ENCODE measurements around the gene JUND.

JUND gene

DNA sequence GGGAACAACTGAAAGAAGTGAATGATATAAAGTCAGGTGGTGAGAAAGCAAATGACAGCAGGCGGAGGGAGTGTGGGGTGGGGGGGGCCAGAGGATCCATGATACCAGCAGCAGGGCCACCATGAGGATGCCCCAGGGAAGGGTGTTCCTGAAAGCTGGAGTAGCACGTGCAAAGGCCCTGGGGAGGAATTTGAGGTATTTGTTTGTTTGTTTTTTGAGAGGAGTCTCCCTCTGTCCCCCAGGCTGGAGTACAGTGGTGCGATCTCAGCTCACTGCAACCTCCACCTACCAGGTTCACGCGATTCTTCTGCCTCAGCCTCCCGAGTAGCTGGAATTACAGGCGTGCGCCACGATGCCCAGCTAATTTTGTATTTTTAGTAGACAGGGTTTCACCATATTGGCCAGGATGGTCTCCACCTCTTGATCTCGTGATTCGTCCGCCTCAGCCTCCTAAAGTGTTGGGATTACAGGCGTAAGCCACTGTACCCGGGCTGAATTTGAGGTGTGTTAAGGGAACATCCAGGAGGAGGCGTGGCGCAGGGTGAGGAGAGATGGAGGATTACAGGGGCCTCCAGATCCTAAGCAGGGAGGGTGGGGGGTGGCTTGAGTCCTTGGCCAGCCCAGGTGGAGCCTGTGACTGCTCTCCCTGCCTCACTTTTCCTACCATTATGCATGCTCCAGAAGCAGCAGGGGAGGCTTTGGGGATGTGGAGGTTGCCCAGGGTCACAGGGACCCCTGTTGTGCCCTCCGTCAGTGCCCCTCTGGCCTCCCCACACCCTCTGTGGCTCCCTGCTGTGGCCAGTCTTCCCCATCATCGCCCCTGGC is 12.4 kb upstream of the JUND start:
- H3K4me3 ChIP-seq (ENCODE audit: low read depth, low read length): peak overlapping the region; percentile 69
- DNase-seq (ENCODE audit: low read depth): no peak
- TF ChIP-seq, protein P1, sequence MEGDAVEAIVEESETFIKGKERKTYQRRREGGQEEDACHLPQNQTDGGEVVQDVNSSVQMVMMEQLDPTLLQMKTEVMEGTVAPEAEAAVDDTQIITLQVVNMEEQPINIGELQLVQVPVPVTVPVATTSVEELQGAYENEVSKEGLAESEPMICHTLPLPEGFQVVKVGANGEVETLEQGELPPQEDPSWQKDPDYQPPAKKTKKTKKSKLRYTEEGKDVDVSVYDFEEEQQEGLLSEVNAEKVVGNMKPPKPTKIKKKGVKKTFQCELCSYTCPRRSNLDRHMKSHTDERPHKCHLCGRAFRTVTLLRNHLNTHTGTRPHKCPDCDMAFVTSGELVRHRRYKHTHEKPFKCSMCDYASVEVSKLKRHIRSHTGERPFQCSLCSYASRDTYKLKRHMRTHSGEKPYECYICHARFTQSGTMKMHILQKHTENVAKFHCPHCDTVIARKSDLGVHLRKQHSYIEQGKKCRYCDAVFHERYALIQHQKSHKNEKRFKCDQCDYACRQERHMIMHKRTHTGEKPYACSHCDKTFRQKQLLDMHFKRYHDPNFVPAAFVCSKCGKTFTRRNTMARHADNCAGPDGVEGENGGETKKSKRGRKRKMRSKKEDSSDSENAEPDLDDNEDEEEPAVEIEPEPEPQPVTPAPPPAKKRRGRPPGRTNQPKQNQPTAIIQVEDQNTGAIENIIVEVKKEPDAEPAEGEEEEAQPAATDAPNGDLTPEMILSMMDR (conservative IDR thresholded peaks at IDR 0.05; ENCODE audit: low read depth, low read length): no peak

DNA sequence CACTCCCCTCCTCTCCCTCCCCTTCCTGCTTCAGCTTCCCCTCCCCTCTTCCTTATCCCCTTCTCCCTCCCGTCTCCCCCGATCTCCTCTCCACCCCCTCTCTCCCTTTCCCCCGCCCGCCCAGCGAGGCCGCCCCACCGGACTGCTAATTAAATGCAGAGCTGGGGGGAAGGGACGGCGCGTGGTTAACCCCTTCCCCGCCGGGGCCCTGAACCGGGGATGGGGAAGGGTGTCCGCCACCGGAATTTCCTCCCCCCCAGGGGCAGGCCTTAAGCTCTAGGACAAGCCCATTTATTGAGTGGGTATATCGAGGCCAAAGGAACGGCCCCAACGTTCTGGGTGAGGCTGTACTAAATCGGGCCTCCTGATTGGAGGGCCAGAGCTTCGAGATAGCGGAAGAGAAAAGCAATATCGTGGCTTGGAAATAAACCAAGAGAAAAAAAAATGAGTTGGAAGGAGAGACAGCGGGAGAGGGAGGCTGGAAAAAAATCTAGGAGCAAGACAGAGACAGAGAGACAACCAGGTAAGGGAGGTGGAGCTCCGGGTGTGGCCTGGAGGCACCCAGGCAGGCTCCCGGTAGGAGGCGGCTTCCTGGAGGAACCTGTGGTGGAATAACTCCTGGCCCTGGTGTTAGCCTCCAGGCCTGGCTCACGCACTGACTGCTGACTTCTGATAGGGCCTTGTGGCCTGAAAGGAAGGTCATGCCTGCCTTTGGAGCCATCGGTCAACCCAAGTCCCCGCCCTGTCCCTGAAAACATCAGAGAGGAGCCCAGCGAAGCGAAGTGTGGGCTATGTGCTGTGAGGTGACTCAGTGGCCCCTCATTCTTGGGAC is 11.6 kb upstream of the JUND start:
- peak overlapping the region; percentile 69 for H3K4me3 ChIP-seq (ENCODE audit: low read depth, low read length)
- TF ChIP-seq, protein P1 (conservative IDR thresholded peaks at IDR 0.05; ENCODE audit: low read depth, low read length): no peak
- peak; percentile 82 for DNase-seq (ENCODE audit: low read depth)

GRCh38 chr19:18292462-18292809 is 11.0 kb upstream of the JUND start:
- no peak for DNase-seq (ENCODE audit: low read depth)
- TF ChIP-seq, protein P1 (conservative IDR thresholded peaks at IDR 0.05; ENCODE audit: low read depth, low read length): no peak
- peak overlapping the region; percentile 69 for H3K4me3 ChIP-seq (ENCODE audit: low read depth, low read length)

DNA sequence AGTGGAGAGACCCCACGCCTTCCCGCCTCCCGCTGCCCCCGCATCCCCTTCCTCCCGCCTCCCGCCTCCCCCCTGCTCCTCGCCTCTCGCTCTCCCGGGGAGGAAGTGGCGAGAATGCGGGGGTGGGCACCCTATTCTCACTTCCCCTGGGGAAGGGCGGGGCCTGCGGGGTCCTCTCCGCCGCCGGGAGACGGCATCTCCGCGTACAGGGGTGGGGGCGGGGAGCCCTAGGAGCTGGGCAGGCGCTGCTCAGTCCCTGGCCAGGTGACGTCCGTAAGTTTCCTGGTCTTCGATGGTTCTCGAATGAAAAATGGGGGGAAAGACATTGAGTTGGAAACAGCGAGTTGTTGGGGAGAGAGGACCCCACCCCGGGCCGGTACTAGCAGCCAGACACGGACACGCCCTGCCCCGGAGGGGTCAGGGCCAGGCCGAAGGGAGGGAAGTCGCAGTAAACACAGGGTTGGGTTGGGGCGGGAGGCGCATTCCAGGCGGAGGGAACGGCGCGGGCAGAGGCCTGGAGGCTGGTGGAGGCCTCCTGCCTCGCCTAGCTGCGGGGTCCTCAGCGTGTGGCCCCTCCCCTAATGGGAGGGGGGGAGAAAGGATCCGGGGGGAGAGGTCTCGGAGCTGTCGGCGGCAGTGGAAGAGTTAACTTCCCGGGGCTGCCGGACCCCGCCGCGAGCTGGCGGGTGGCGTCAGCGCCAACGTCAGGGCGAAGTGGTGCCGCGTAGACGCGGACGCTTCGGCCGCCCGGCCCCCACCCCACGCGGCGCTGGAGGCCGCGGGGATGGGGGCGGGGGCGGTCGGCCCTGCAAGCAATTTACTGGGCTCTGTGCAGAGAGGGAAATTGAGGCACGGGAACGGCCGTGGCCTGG is 10.4 kb upstream of the JUND start:
- H3K4me3 ChIP-seq (ENCODE audit: low read depth, low read length): peak overlapping the region; percentile 69
- TF ChIP-seq, protein P1 (conservative IDR thresholded peaks at IDR 0.05; ENCODE audit: low read depth, low read length): no peak
- DNase-seq (ENCODE audit: low read depth): peak; percentile 87

GRCh38 chr19:18291019-18291524 is 9.7 kb upstream of the JUND start:
- peak overlapping the region; percentile 69 for H3K4me3 ChIP-seq (ENCODE audit: low read depth, low read length)
- DNase-seq (ENCODE audit: low read depth): no peak
- TF ChIP-seq, protein P1 (conservative IDR thresholded peaks at IDR 0.05; ENCODE audit: low read depth, low read length): no peak

DNA sequence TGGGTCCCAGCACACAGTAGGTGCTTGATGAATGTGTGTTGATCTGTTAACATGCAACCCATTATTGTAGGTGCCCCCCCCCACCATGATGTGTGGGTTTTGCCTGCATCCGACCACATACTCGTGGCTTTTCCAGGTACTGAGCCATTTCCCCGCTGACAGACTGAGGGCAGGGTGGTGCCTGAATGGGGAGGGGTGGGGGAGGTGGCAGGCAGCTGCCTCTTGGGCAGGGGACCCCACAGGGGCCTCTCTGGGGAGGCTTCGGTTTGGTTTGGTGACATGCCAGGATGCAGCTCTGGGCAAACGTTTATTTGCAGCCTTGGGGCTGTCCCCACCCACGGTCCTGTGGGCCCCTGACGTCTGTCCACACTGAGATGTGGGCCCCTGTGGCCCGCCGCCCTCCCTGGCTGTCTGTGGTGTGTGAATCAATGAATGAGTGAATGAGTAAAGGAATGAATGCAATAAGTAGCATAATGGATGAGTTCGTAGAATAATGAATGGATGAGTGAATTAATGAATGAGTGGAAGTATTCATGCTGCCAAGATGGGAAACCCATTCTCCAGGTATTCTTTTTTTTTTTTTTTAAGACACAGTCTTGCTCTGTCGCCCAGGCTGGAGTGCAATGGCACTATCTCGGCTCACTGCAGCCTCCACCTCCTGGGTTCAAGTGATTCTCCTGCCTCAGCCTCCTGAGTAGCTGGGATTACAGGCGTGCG is 9.0 kb upstream of the JUND start:
- no peak for DNase-seq (ENCODE audit: low read depth)
- H3K4me3 ChIP-seq (ENCODE audit: low read depth, low read length): no peak overlapping the region
- TF ChIP-seq, protein P1 (conservative IDR thresholded peaks at IDR 0.05; ENCODE audit: low read depth, low read length): no peak
